Stimulated activated CD4-positive, alpha-beta T cell treated with anti-CD3 and anti-CD28 coated beads, TNF-alpha, amount 100 ng/mL, for 4 hours (primary cell): ENCODE data around the gene CACYBP.

Source experiments
- DNase-seq, 3 experiments: peaks; one replicate each; pipeline ENCODE4 v3.0.0-alpha.2; 2020; ENCODE audit warnings: low read depth in 3 of 3

CACYBP gene

GRCh38 chr1:174974711-174975119, 25.0 kb upstream of the CACYBP start:
- DNase-seq = no peak

GRCh38 chr1:174975764-174976163, 24.0 kb upstream of the CACYBP start:
- no peak for DNase-seq

- DNase-seq = no peak
Measured at GRCh38 chr1:174976436-174977108, 23.2 kb upstream of the CACYBP start.

GRCh38 chr1:174982971-174983689, 16.6 kb upstream of the CACYBP start:
- DNase-seq = no peak

- DNase-seq = no peak
Measured at GRCh38 chr1:174984952-174985351, 14.8 kb upstream of the CACYBP start.

GRCh38 chr1:174988539-174988938, 11.2 kb upstream of the CACYBP start:
- DNase-seq = no peak

- DNase-seq = no peak
Measured at GRCh38 chr1:174988986-174989385, 10.8 kb upstream of the CACYBP start.

- no peak for DNase-seq
Measured at GRCh38 chr1:174989536-174990220, 10.1 kb upstream of the CACYBP start.

GRCh38 chr1:174990382-174990999, 9.3 kb upstream of the CACYBP start:
- no peak for DNase-seq

- DNase-seq = no peak
Measured at GRCh38 chr1:174991473-174991872, 8.3 kb upstream of the CACYBP start.

GRCh38 chr1:174995121-174995520, 4.6 kb upstream of the CACYBP start:
- no peak for DNase-seq

GRCh38 chr1:174995916-174996315, 3.8 kb upstream of the CACYBP start:
- DNase-seq = no peak

GRCh38 chr1:174996476-174996875, 3.3 kb upstream of the CACYBP start:
- DNase-seq = no peak

- DNase-seq = no peak
Measured at GRCh38 chr1:174997041-174997440, 2.7 kb upstream of the CACYBP start.

GRCh38 chr1:174998569-174999215, 1.1 kb upstream of the CACYBP start:
- peak in 1 of 3 experiments; percentile 9 for DNase-seq

GRCh38 chr1:174999216-174999935, 371 bp upstream of the CACYBP start:
- DNase-seq = peak; percentile 94 to 97 (median 95)

- DNase-seq = no peak
Measured at GRCh38 chr1:175000697-175001187, 995 bp downstream of the CACYBP start.

- DNase-seq = no peak
Measured at GRCh38 chr1:175002910-175003517, 3.3 kb downstream of the CACYBP start.

- DNase-seq = no peak
Measured at GRCh38 chr1:175003521-175003920, 3.8 kb downstream of the CACYBP start.

- no peak for DNase-seq
Measured at GRCh38 chr1:175005085-175005783, 5.5 kb downstream of the CACYBP start.
